Activated CD4-positive, alpha-beta T cell treated with anti-CD3 and anti-CD28 coated beads for 36 hours (primary cell): Measurements from ENCODE around the gene CYP26A1. TPM values are rescaled to one million over a fixed set of nuclear protein-coding genes. Genes with fewer than 3 reads are reported as not detected.

Source experiments
- ATAC-seq: fragments of 200-7000 bp; cut with Tn5 transposase; one replicate; pipeline ENCODE4 v1.10.0; 2021; ENCODE audit warnings: mild to moderate bottlenecking, moderate library complexity
- CTCF ChIA-PET: fragments of 350-600 bp; sonication (Branson Sonifier 250); formaldehyde crosslinking; loops from one replicate; lab custom pipeline; 2021; ENCODE audit warnings: antibody characterized with exemption; lab: Charles Lee
- POLR2A ChIA-PET: fragments of 350-600 bp; sonication (Branson Sonifier 250); formaldehyde crosslinking; loops from one replicate; lab custom pipeline; 2021; ENCODE audit warnings: antibody characterized with exemption, inconsistent platforms; lab: Charles Lee
- DNase-seq: peaks from one replicate; pipeline ENCODE4 v3.0.0-alpha.2; 2020
- H3K27ac Mint-ChIP-seq: one replicate; pipeline ENCODE4 v1.8.0; 2021; ENCODE audit warnings: mixed read lengths
- H3K27me3 Mint-ChIP-seq: one replicate; pipeline ENCODE4 v1.8.0; 2021; ENCODE audit warnings: mixed read lengths
- H3K36me3 Mint-ChIP-seq: one replicate; pipeline ENCODE4 v1.8.0; 2021; ENCODE audit warnings: low read depth, mixed read lengths
- H3K4me1 Mint-ChIP-seq: one replicate; pipeline ENCODE4 v1.8.0; 2021; ENCODE audit warnings: mixed read lengths
- H3K4me3 Mint-ChIP-seq: one replicate; pipeline ENCODE4 v1.8.0; 2021; ENCODE audit warnings: mild to moderate bottlenecking, moderate library complexity, mixed read lengths
- H3K9me3 Mint-ChIP-seq: one replicate; pipeline ENCODE4 v1.8.0; 2021; ENCODE audit warnings: low read depth, mixed read lengths
- intact Hi-C, 2 experiments: fragments of 100-400 bp; cut with DNase I in 1 of 2; cut with micrococcal nuclease in 1 of 2; formaldehyde crosslinking; loops; one replicate each; pipeline versions ENCODE4 v1.14.2 to v1.15.1; 2022 to 2024; cut with DNase I, micrococcal nuclease
- total RNA-seq, 2 experiments: library from RNA; stranded (reverse); gene quantifications; one replicate each; pipeline ENCODE4 v1.2.3, GENCODE V29; 2021

CYP26A1 gene
- total RNA-seq, 2 experiments from 2014 or later = not detected

DNA sequence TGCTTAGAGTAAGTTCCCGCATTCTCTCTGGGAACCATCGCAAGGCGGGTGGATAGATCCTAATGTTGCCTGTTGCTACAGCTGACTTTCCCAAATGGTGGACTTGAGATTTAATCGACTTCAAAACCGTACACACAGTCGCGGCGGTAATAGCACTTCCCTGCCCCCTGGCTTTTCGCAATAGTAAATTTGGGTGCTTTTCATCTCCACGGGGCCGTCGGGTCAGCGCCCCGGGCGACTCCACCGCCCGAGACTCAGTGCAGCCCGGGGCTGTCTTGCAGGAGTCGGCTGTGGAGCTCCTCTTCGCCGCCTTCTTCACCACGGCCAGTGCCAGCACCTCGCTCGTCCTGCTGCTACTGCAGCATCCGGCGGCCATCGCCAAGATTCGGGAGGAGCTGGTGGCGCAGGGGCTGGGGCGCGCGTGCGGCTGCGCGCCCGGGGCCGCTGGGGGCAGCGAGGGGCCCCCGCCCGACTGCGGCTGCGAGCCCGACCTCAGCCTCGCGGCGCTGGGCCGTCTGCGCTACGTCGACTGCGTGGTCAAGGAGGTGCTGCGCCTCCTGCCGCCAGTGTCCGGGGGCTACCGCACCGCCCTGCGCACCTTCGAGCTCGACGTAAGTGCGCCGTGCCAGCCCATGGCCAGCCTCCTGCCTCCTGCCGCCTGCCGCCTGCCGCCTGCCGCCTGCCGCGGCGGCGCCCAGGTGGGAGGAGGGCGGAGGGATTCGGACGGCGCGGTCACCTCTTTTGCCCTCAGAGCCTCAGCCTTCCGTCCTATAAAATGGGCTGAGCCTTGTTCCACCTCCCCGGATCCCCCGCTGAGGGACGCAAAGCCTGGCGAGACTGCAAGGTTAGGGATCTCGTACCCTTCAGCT lies 7.8 kb upstream of the CYP26A1 start:
- peaks cover 69% of the 10 kb centered on the region for H3K27me3 Mint-ChIP-seq
- no peak for ATAC-seq
- CTCF ChIA-PET = interaction anchor here (0.7 to 0.9 kb wide), 2 partner anchors 11 to 225 kb away, joined by 3 read pairs; no protein-coding TSS in a partner anchor
- DNase-seq = no peak
- intact Hi-C loops = loop anchor here (5.0 to 10.0 kb wide), 3 partner anchors 101 to 374 kb away; no protein-coding TSS in a partner anchor
- no peaks in the 10 kb centered on the region for H3K36me3 Mint-ChIP-seq
- H3K4me1 Mint-ChIP-seq = peaks cover 22% of the 10 kb centered on the region
- H3K4me3 Mint-ChIP-seq = no peak overlapping the region
- H3K9me3 Mint-ChIP-seq = no peaks in the 10 kb centered on the region
- POLR2A ChIA-PET = no interaction called here
- H3K27ac Mint-ChIP-seq = no peak overlapping the region

DNA sequence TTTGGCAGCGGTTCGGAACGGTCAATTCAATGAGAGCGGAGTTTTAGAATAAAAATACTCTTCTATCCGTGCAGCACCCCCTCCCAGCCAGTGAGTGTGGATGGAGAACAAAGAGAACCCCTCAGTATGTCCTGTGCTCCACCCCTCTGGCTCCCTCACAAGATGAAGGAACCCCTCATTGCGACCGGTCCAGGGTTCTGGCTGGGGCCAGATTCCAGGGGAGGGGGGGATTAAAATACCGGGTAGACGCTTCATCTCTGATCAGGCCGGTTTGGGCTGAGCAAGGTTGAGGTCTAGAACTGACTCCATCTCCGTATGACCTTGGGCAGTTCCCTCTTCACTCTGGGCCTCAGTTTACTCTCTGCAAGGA lies 7.2 kb upstream of the CYP26A1 start:
- Mint-ChIP-seq H3K27me3 (peaks cover 71% of the 10 kb centered on the region), H3K4me1 (peaks cover 19% of the 10 kb centered on the region), H3K27ac (no peak overlapping the region), H3K36me3 (no peaks in the 10 kb centered on the region), H3K9me3 (no peaks in the 10 kb centered on the region), H3K4me3 (no peak overlapping the region)
- intact Hi-C loops = loop anchor here (5.0 to 10.0 kb wide), 3 partner anchors 102 to 374 kb away; no protein-coding TSS in a partner anchor
- DNase-seq = no peak
- no peak for ATAC-seq
- POLR2A ChIA-PET = no interaction called here
- CTCF ChIA-PET = interaction anchor here (0.7 kb wide), 2 partner anchors 110 to 224 kb away, joined by 3 read pairs; no protein-coding TSS in a partner anchor

DNA sequence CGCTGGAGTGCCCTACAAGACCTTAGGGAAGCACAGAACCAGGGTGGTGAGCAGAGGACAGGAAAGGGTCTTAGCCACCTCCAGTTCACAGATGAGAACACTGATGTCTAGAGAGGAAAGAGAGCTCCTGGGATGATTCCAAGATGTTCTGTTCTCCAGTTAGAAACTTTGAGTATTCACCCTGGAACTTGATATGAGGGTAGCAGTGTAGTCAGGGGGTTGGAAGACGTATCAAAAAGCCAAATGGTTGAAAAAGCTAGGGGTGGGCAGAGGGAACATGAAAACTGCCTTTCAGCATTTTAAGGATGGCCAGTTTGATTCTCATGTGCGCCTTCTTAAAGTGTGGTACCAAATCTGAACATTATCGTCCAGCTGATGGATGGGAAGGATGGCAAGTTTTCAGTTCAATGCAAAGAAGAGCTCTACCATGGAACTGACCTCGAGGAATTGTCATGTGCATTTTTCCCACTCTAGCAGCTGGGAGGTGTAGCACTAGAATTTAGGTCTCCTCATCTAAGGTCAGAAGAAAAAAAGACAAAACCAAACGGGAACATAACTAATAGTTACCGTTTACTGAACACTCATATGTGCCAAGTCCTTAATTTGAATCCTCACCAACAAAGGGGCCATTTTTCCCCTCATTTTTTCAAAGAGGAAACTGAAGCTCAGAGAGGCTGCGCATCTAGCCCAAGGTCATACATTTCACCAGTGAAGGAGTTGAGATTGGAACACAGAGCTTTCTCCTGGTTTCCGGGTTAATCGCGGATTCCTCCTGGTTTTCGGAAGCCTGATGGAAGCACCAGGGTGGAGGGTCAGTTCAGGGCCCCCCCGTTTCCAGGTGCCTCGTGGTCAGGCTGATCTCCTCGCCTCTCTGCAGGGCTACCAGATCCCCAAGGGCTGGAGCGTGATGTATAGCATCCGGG lies 6.0 kb upstream of the CYP26A1 start:
- no peak for DNase-seq
- H3K36me3 Mint-ChIP-seq = no peaks in the 10 kb centered on the region
- peaks cover 74% of the 10 kb centered on the region for H3K27me3 Mint-ChIP-seq
- H3K4me3 Mint-ChIP-seq = no peak overlapping the region
- H3K4me1 Mint-ChIP-seq = peaks cover 16% of the 10 kb centered on the region
- intact Hi-C loops = loop anchor here (5.0 to 10.0 kb wide), 3 partner anchors 103 to 375 kb away; no protein-coding TSS in a partner anchor
- ChIA-PET POLR2A (no interaction called here), CTCF (interaction anchor here (0.6 to 1.4 kb wide), 6 partner anchors 8 to 348 kb away, joined by 3 to 4 read pairs (median 4); no protein-coding TSS in a partner anchor)
- no peak for ATAC-seq
- H3K27ac Mint-ChIP-seq = no peak overlapping the region
- no peaks in the 10 kb centered on the region for H3K9me3 Mint-ChIP-seq

DNA sequence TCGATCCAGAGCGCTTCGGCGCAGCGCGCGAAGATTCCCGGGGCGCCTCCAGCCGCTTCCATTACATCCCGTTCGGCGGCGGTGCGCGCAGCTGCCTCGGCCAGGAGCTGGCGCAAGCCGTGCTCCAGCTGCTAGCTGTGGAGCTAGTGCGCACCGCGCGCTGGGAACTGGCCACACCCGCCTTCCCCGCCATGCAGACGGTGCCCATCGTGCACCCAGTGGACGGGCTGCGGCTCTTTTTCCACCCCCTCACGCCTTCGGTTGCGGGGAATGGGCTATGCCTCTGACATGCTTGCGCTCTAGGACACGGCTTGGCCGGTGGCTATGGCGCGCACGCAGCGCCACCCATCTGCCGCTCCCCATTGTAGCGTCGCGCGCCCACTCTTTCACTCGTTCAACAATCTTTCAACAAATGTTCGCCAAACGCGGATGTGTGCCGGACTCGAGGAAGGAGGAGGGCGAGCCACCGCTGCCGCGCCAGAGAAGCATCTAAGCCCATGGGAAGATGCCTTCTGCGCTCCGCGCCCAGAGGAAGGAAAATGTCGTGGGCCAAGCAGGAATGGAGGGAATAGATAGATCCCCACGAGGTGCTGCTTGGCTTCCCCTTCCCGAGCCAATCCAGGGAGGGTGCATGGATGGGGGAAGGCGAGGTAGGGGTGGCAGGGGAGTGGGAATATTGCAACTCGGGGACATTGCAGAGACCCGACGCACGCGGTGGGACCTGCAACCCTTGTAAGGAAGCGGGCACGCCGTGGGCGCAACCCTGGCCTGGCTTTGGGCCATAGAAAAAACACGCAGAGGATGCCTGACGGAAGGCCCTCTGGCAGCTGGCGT lies 5.1 kb upstream of the CYP26A1 start:
- intact Hi-C loops = loop anchor here (5.0 to 10.0 kb wide), 3 partner anchors 104 to 376 kb away; no protein-coding TSS in a partner anchor
- Mint-ChIP-seq H3K4me3 (no peak overlapping the region), H3K27me3 (peaks cover 77% of the 10 kb centered on the region), H3K36me3 (no peaks in the 10 kb centered on the region), H3K27ac (no peak overlapping the region), H3K4me1 (peaks cover 18% of the 10 kb centered on the region), H3K9me3 (no peaks in the 10 kb centered on the region)
- POLR2A ChIA-PET = no interaction called here
- DNase-seq (peak; percentile 41), ATAC-seq (no peak)
- CTCF ChIA-PET = interaction anchor here (1.2 to 1.4 kb wide), 3 partner anchors 7 to 103 kb away, joined by 4 read pairs; no protein-coding TSS in a partner anchor

DNA sequence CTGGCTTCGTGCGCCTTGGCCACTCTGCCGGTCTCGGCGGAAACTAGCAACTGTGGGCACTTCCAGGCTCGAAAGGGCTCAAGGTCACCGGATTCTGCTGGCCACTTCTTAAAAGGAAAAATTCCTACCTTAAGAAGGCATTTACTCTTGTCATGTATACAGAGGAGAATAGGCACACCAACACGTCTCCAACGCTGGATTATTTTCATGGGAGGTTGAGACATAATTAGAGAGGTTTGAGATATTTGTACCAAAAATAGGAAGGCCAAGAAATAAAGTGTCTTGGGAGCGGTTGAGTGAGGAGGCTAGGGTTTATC lies 4.5 kb upstream of the CYP26A1 start:
- Mint-ChIP-seq H3K9me3 (no peaks in the 10 kb centered on the region), H3K27me3 (peaks cover 76% of the 10 kb centered on the region), H3K36me3 (no peaks in the 10 kb centered on the region), H3K4me3 (no peak overlapping the region), H3K27ac (no peak overlapping the region), H3K4me1 (peaks cover 18% of the 10 kb centered on the region)
- ATAC-seq (no peak), DNase-seq (no peak)
- intact Hi-C loops = loop anchor here (5.0 to 10.0 kb wide), 3 partner anchors 104 to 377 kb away; no protein-coding TSS in a partner anchor
- ChIA-PET CTCF (no interaction called here), POLR2A (no interaction called here)

DNA sequence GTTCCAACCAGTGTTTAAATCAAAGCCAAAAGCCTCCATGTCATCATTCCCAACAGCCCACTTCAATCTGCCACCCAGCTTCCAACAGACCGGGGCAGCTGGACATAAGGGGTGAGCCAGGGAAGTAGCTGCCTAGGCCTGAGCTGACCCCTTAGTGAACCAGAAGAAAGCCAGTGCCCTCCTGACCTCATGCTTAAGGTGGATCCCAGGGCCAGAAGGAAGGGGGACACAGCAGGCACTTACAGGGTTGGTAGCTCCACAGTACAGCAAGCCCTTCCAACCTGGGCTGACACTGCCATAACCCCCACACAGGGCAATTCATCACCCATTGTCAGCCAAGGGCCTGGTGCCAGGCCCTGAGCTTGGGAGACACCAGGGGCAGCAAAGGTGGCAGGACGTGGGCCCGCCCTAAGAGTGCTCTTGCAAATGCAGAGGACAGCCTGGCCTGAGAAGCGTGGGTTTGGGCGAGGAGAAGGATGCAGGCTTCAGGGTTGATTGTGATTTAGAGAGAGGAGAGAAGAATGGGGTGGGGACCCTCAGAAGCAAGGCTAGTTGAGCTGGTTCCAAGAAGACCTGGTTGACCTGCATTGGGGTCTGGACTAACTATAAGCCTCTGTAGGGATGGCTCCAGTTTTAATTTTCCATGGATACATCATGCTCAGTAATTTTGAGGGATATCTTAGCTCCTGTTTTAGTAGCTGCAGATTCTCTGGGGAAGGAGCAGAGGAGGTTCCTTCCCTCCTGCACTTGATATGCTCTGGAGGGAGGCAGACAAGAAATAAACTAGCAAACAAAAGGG lies 3.1 kb upstream of the CYP26A1 start:
- ChIA-PET CTCF (interaction anchor here (0.7 to 2.4 kb wide), 6 partner anchors 9 to 391 kb away, joined by 3 to 6 read pairs (median 3); no protein-coding TSS in a partner anchor), POLR2A (no interaction called here)
- no peaks in the 10 kb centered on the region for H3K36me3 Mint-ChIP-seq
- no peaks in the 10 kb centered on the region for H3K9me3 Mint-ChIP-seq
- no peak overlapping the region for H3K27ac Mint-ChIP-seq
- peaks cover 71% of the 10 kb centered on the region for H3K27me3 Mint-ChIP-seq
- intact Hi-C loops = loop anchor here (5.0 kb wide), 2 partner anchors 183 to 378 kb away; no protein-coding TSS in a partner anchor
- peaks cover 29% of the 10 kb centered on the region for H3K4me1 Mint-ChIP-seq
- H3K4me3 Mint-ChIP-seq = no peak overlapping the region
- DNase-seq (no peak), ATAC-seq (no peak)

DNA sequence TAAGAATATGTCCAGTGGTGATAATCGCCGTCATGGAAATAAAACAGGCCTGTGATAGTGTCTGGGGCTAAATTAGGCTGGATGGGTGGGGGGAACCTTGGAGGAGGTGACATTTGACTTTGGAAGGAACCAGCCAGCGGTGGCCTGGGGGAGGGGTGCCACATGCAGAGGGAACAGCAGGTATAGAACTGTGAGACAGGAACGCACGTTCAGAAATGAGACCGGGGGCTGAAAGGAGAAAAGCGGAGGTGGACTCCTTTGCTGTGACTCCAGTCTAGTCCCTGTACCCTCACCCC lies 2.6 kb upstream of the CYP26A1 start:
- H3K4me1 Mint-ChIP-seq = peaks cover 32% of the 10 kb centered on the region
- H3K36me3 Mint-ChIP-seq = no peaks in the 10 kb centered on the region
- H3K9me3 Mint-ChIP-seq = no peaks in the 10 kb centered on the region
- ChIA-PET CTCF (interaction anchor here (0.7 to 2.4 kb wide), 5 partner anchors 9 to 107 kb away, joined by 3 to 6 read pairs (median 3); no protein-coding TSS in a partner anchor), POLR2A (no interaction called here)
- no peak overlapping the region for H3K4me3 Mint-ChIP-seq
- ATAC-seq (no peak), DNase-seq (no peak)
- H3K27me3 Mint-ChIP-seq = peaks cover 74% of the 10 kb centered on the region
- H3K27ac Mint-ChIP-seq = no peak overlapping the region
- intact Hi-C loops = loop anchor here (5.0 kb wide), 2 partner anchors 184 to 379 kb away; no protein-coding TSS in a partner anchor

DNA sequence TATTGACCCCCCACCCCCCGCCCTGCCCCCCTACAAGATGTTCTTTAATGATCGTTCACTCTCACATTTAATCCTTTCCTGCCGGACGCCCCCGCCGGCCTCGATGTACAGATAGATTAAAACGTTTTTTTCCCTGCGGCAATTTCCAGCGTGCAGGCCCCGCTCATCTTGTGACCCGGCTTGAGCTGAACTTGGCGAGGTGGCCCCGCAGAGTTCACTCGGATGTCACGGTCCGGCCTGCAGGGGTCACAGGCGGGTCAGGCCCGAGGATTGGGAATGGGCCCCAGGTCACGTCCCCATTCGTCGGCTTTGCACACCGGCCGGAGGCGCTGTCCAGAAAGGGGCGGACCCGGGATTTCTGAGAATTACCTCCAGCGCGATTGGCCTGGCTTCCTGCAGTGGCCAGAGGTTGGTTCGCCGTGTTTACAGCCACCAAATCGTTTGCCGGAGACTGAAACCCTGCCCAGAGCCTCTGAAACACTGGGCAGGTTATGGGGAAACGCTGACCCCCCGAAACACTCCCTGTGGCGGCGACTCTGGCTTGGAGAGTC lies 1.9 kb upstream of the CYP26A1 start:
- peaks cover 72% of the 10 kb centered on the region for H3K27me3 Mint-ChIP-seq
- peaks cover 32% of the 10 kb centered on the region for H3K4me1 Mint-ChIP-seq
- no peak overlapping the region for H3K27ac Mint-ChIP-seq
- H3K9me3 Mint-ChIP-seq = no peaks in the 10 kb centered on the region
- intact Hi-C loops = loop anchor here (5.0 kb wide), 2 partner anchors 184 to 379 kb away; no protein-coding TSS in a partner anchor
- no peak overlapping the region for H3K4me3 Mint-ChIP-seq
- H3K36me3 Mint-ChIP-seq = no peaks in the 10 kb centered on the region
- POLR2A ChIA-PET = no interaction called here
- ATAC-seq (no peak), DNase-seq (no peak)
- CTCF ChIA-PET = interaction anchor here (0.6 to 2.4 kb wide), 4 partner anchors 10 to 15 kb away, joined by 3 to 6 read pairs (median 4); no protein-coding TSS in a partner anchor

DNA sequence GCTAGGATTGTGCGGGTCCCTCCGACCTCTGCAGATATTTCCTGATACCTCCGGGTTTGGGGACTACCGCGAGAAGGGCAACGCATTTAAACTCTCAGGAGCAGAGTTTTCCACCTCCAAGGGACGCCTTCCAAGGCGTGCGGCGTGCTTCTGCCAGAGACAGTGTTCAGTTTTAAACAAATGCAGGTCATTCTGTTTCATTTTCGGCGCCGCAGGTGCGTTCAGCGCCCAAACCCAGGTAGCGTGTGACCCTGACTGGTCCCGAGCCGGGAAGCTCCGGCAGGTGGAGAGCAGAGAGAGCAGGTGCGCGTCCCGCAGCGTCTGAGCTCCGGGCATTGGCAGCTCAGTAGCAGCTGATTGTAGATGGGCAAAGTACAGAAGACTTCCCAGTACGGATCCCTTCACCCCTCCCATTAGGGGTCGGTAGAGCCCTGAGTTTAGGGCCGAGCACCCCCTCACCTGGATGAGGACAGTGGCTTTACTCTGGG lies 1.4 kb upstream of the CYP26A1 start:
- Mint-ChIP-seq H3K4me1 (peaks cover 32% of the 10 kb centered on the region), H3K27ac (no peak overlapping the region), H3K9me3 (no peaks in the 10 kb centered on the region), H3K27me3 (peaks cover 71% of the 10 kb centered on the region), H3K36me3 (no peaks in the 10 kb centered on the region), H3K4me3 (no peak overlapping the region)
- ATAC-seq (no peak), DNase-seq (peak; percentile 19)
- ChIA-PET CTCF (interaction anchor here (0.6 to 2.4 kb wide), 3 partner anchors 9 to 12 kb away, joined by 3 to 6 read pairs (median 5); no protein-coding TSS in a partner anchor), POLR2A (no interaction called here)
- intact Hi-C loops = loop anchor here (5.0 kb wide), 2 partner anchors 185 to 380 kb away; no protein-coding TSS in a partner anchor
